GM21367 (cell line): Measurements from ENCODE around the gene RAPSN.
"Not testable (repeated sequence)": the region's sequence is repeated elsewhere in the genome, so short reads cannot be mapped to it uniquely, and the experiment has no call there.

Experiments
- ATAC-seq: cut with Tn5 transposase; IDR thresholded peaks from one replicate; pipeline ENCODE4 v1.9.1; 2021; ENCODE audit not compliant: unreplicated experiment

The RAPSN gene

GRCh38 chr11:47466201-47466600 lies 17.3 kb upstream of the RAPSN start:
- no peak for ATAC-seq

- no peak for ATAC-seq
Measured at GRCh38 chr11:47464483-47464882, 15.5 kb upstream of the RAPSN start.

- ATAC-seq: no peak
Measured at GRCh38 chr11:47461876-47462275, 12.9 kb upstream of the RAPSN start.

GRCh38 chr11:47460571-47461235 lies 11.8 kb upstream of the RAPSN start:
- ATAC-seq: no peak

GRCh38 chr11:47454258-47454671 lies 5.3 kb upstream of the RAPSN start:
- not testable (repeated sequence) for ATAC-seq

- no peak for ATAC-seq
Measured at GRCh38 chr11:47453365-47453764, 4.4 kb upstream of the RAPSN start.

- no peak for ATAC-seq
Measured at GRCh38 chr11:47451990-47452389, 3.1 kb upstream of the RAPSN start.

GRCh38 chr11:47451436-47451835 lies 2.5 kb upstream of the RAPSN start:
- no peak for ATAC-seq

GRCh38 chr11:47449541-47449940 lies 605 bp upstream of the RAPSN start:
- ATAC-seq: no peak

- ATAC-seq: no peak
Measured at GRCh38 chr11:47447906-47448305, 1.0 kb downstream of the RAPSN start.

GRCh38 chr11:47446833-47447232 lies 2.1 kb downstream of the RAPSN start:
- ATAC-seq: no peak

- no peak for ATAC-seq
Measured at GRCh38 chr11:47445840-47446239, 3.1 kb downstream of the RAPSN start.

GRCh38 chr11:47443817-47444216 lies 5.1 kb downstream of the RAPSN start:
- ATAC-seq: no peak

GRCh38 chr11:47443028-47443700 lies 5.8 kb downstream of the RAPSN start:
- ATAC-seq: no peak

- no peak for ATAC-seq
Measured at GRCh38 chr11:47442514-47442913, 6.4 kb downstream of the RAPSN start.

- ATAC-seq: no peak
Measured at GRCh38 chr11:47441421-47441820, 7.5 kb downstream of the RAPSN start.

- ATAC-seq: no peak
Measured at GRCh38 chr11:47440054-47440476, 8.9 kb downstream of the RAPSN start.

GRCh38 chr11:47438721-47439120 lies 10.2 kb downstream of the RAPSN start:
- no peak for ATAC-seq

GRCh38 chr11:47437746-47438418 lies 11.1 kb downstream of the RAPSN start:
- no peak for ATAC-seq

- no peak for ATAC-seq
Measured at GRCh38 chr11:47437218-47437745, 11.7 kb downstream of the RAPSN start.

GRCh38 chr11:47436726-47437125 lies 12.2 kb downstream of the RAPSN start:
- ATAC-seq: no peak

GRCh38 chr11:47435687-47436086 lies 13.2 kb downstream of the RAPSN start:
- no peak for ATAC-seq
